Gastroesophageal sphincter (tissue), 3 donors: ENCODE results near the gene LRRTM4.

Experiments
- CTCF ChIP-seq, 4 experiments: fragments of 200-600 bp in 2 of 4; fragments of 450-650 bp in 2 of 4; sonication (generic) in 1 of 4; IDR thresholded peaks; one replicate each; pipeline ENCODE4 v1.5.1; 2017 to 2019; ENCODE audit warnings: antibody characterized with exemption in 4 of 4, mild to moderate bottlenecking in 2 of 4, moderate library complexity in 2 of 4
- POLR2A ChIP-seq, 2 donors: fragments of 450-650 bp; IDR thresholded peaks; one replicate each; pipeline ENCODE4 v1.6.1; 2017; ENCODE audit warnings: antibody characterized with exemption in 2 of 2, mild to moderate bottlenecking in 2 of 2, moderate library complexity in 1 of 2
- POLR2AphosphoS5 ChIP-seq: sonication (generic); formaldehyde crosslinking; IDR thresholded peaks from one replicate; pipeline ENCODE4 v1.6.1; 2017; ENCODE audit warnings: antibody characterized with exemption

GRCh38 chr2:76733736-76734135 is 788.4 kb downstream of the LRRTM4 start:
- TF ChIP-seq CTCF (IDR thresholded peaks at IDR 0.05) (no peak), POLR2A (IDR thresholded peaks at IDR 0.05) (no peak), POLR2AphosphoS5 (no peak)
